OCI-LY1 (cell line): Measurements from ENCODE around the gene ARHGAP27.
"Not testable (repeated sequence)": the region's sequence is repeated elsewhere in the genome, so short reads cannot be mapped to it uniquely, and the experiment has no call there.

Experiments
- H2AFZ ChIP-seq: fragments of 200-600 bp; sonication (generic), shearing (Covaris generic); 2 replicates; pipeline ENCODE4 v1.6.0; 2014; ENCODE audit warnings: antibody characterized with exemption, mild to moderate bottlenecking, low read length
- H3F3A ChIP-seq: fragments of 200-600 bp; sonication (generic), shearing (Covaris generic); 2 replicates; pipeline ENCODE4 v1.6.0; 2014; ENCODE audit warnings: mild to moderate bottlenecking, antibody characterized with exemption, low read length, moderate library complexity; ENCODE audit not compliant: insufficient read depth
- H3K27ac ChIP-seq: fragments of 200-600 bp; sonication (generic); 2 replicates; pipeline ENCODE4 v1.5.1; 2014; ENCODE audit warnings: low read length, mixed run types, mild to moderate bottlenecking, low read depth; ENCODE audit not compliant: poor library complexity, severe bottlenecking
- H3K27me3 ChIP-seq: fragments of 200-600 bp; sonication (generic); 2 replicates; pipeline ENCODE4 v1.6.0; 2014; ENCODE audit warnings: antibody characterized with exemption, mild to moderate bottlenecking, low read length, moderate library complexity; ENCODE audit not compliant: insufficient read depth
- H3K36me3 ChIP-seq: fragments of 200-600 bp; sonication (generic); 2 replicates; pipeline ENCODE4 v1.6.1; 2014; ENCODE audit warnings: mild to moderate bottlenecking, antibody characterized with exemption, low read length, moderate library complexity, mixed read lengths; ENCODE audit not compliant: insufficient read depth
- H3K4me1 ChIP-seq: fragments of 200-600 bp; sonication (generic); 2 replicates; pipeline ENCODE4 v1.5.1; 2014; ENCODE audit warnings: mild to moderate bottlenecking, low read length, moderate library complexity; ENCODE audit not compliant: insufficient read depth, severe bottlenecking
- H3K4me2 ChIP-seq: fragments of 200-600 bp; sonication (generic), shearing (Covaris generic); 2 replicates; pipeline ENCODE4 v1.6.1; 2014; ENCODE audit warnings: low read length
- H3K4me3 ChIP-seq: fragments of 200-600 bp; sonication (generic); 2 replicates; pipeline ENCODE4 v1.5.1; 2014; ENCODE audit warnings: low read length, low read depth, mild to moderate bottlenecking, mixed read lengths; ENCODE audit not compliant: poor library complexity, severe bottlenecking
- H3K79me2 ChIP-seq: fragments of 200-600 bp; shearing (Covaris generic); 2 replicates; pipeline ENCODE4 v1.6.1; 2016; ENCODE audit warnings: mixed run types, low read length, mixed read lengths; ENCODE audit not compliant: insufficient read depth
- H3K9ac ChIP-seq: fragments of 200-600 bp; sonication (generic), shearing (Covaris generic); 2 replicates; pipeline ENCODE4 v1.6.1; 2014; ENCODE audit warnings: mild to moderate bottlenecking, low read length, mixed read lengths
- H3K9me2 ChIP-seq: fragments of 200-600 bp; sonication (generic), shearing (Covaris generic); 2 replicates; pipeline ENCODE4 v1.6.1; 2014; ENCODE audit warnings: low read depth, mild to moderate bottlenecking, low read length, mixed read lengths
- H3K9me3 ChIP-seq: fragments of 200-600 bp; shearing (Covaris generic); 2 replicates; pipeline ENCODE4 v1.6.1; 2014; ENCODE audit warnings: low read length, mixed read lengths
- H4K20me1 ChIP-seq: fragments of 200-600 bp; sonication (generic), shearing (Covaris generic); 2 replicates; pipeline ENCODE4 v1.6.0; 2016; ENCODE audit warnings: mild to moderate bottlenecking, low read length; ENCODE audit not compliant: insufficient read depth

ARHGAP27 gene

GRCh38 chr17:45446872-45447625, 14.4 kb upstream of the ARHGAP27 start:
- H3K9me2 ChIP-seq, H3K27me3 ChIP-seq, H3K4me3 ChIP-seq, H3K9me3 ChIP-seq, H2AFZ ChIP-seq, H3K79me2 ChIP-seq, H3K4me2 ChIP-seq, H3F3A ChIP-seq, H3K36me3 ChIP-seq, H3K9ac ChIP-seq, H3K27ac ChIP-seq, H4K20me1 ChIP-seq: not testable (repeated sequence)
- peaks cover 12% of the 10 kb centered on the region for H3K4me1 ChIP-seq

- H3K4me1 ChIP-seq, H3K9me3 ChIP-seq, H3K79me2 ChIP-seq, H3K9ac ChIP-seq, H3K27ac ChIP-seq, H2AFZ ChIP-seq, H3K36me3 ChIP-seq, H3K4me2 ChIP-seq, H3K4me3 ChIP-seq, H3F3A ChIP-seq, H4K20me1 ChIP-seq, H3K27me3 ChIP-seq, H3K9me2 ChIP-seq: not testable (repeated sequence)
Observed at GRCh38 chr17:45445901-45446743, 13.5 kb upstream of the ARHGAP27 start.

GRCh38 chr17:45444856-45445820, 12.5 kb upstream of the ARHGAP27 start:
- H3K9me2 ChIP-seq, H3K9me3 ChIP-seq, H3K27ac ChIP-seq, H3K79me2 ChIP-seq, H3K4me2 ChIP-seq, H4K20me1 ChIP-seq, H2AFZ ChIP-seq, H3K27me3 ChIP-seq, H3K9ac ChIP-seq, H3K4me3 ChIP-seq, H3K36me3 ChIP-seq, H3F3A ChIP-seq: not testable (repeated sequence)
- peaks cover 11% of the 10 kb centered on the region for H3K4me1 ChIP-seq

- not testable (repeated sequence) for H3K79me2 ChIP-seq, H2AFZ ChIP-seq, H3K9me2 ChIP-seq, H3K4me3 ChIP-seq, H3K9me3 ChIP-seq, H3K27me3 ChIP-seq, H3K4me2 ChIP-seq, H3F3A ChIP-seq, H3K27ac ChIP-seq, H3K36me3 ChIP-seq, H3K9ac ChIP-seq, H4K20me1 ChIP-seq
- H3K4me1 ChIP-seq = peaks cover 11% of the 10 kb centered on the region
Observed at GRCh38 chr17:45444301-45444700, 11.6 kb upstream of the ARHGAP27 start.

- peaks cover 11% of the 10 kb centered on the region for H3K4me1 ChIP-seq
- not testable (repeated sequence) for H3K9me3 ChIP-seq, H3K4me3 ChIP-seq, H3K36me3 ChIP-seq, H3K27ac ChIP-seq, H3K9ac ChIP-seq, H3K9me2 ChIP-seq, H3K27me3 ChIP-seq, H2AFZ ChIP-seq, H3K4me2 ChIP-seq, H3K79me2 ChIP-seq, H4K20me1 ChIP-seq, H3F3A ChIP-seq
Observed at GRCh38 chr17:45443371-45444260, 10.9 kb upstream of the ARHGAP27 start.
